DOHH2 (cell line): ENCODE measurements around the gene MAGI1.

Source experiments
- H3F3A ChIP-seq: fragments of 200-600 bp; sonication (generic), shearing (Covaris generic); 2 replicates; pipeline ENCODE4 v1.6.0; 2016; ENCODE audit warnings: antibody characterized with exemption, mild to moderate bottlenecking; ENCODE audit not compliant: control insufficient read depth, insufficient read depth
- H3K27ac ChIP-seq: fragments of 200-600 bp; sonication (generic); 2 replicates; pipeline ENCODE4 v1.5.1; 2014; ENCODE audit warnings: low read depth, mild to moderate bottlenecking, low read length, moderate library complexity
- H3K27me3 ChIP-seq: fragments of 200-600 bp; sonication (generic); 2 replicates; pipeline ENCODE4 v1.6.1; 2014; ENCODE audit warnings: mild to moderate bottlenecking, low read length, mixed read lengths; ENCODE audit not compliant: control insufficient read depth
- H3K36me3 ChIP-seq: fragments of 200-600 bp; sonication (generic); 2 replicates; pipeline ENCODE4 v1.6.1; 2014; ENCODE audit warnings: mild to moderate bottlenecking, low read length, moderate library complexity, mixed read lengths; ENCODE audit not compliant: control insufficient read depth
- H3K4me1 ChIP-seq: fragments of 200-600 bp; sonication (generic); 2 replicates; pipeline ENCODE4 v1.6.1; 2014; ENCODE audit warnings: mild to moderate bottlenecking, low read length, mixed read lengths; ENCODE audit not compliant: control insufficient read depth
- H3K4me2 ChIP-seq: fragments of 200-600 bp; sonication (generic); 2 replicates; pipeline ENCODE4 v1.6.0; 2014; ENCODE audit warnings: mild to moderate bottlenecking, low read length, moderate library complexity
- H3K4me3 ChIP-seq: fragments of 200-600 bp; sonication (generic); 2 replicates; pipeline ENCODE4 v1.5.1; 2014; ENCODE audit warnings: mild to moderate bottlenecking, low read length, mixed read lengths
- H3K79me2 ChIP-seq: fragments of 200-600 bp; sonication (generic); 2 replicates; pipeline ENCODE4 v1.6.1; 2014; ENCODE audit warnings: mild to moderate bottlenecking, low read length, mixed read lengths; ENCODE audit not compliant: control insufficient read depth
- H3K9me2 ChIP-seq: fragments of 200-600 bp; sonication (generic); replicated peaks from 2 replicates; pipeline ENCODE4 v1.6.1; 2014; ENCODE audit warnings: mild to moderate bottlenecking, low read length, mixed read lengths; ENCODE audit not compliant: control insufficient read depth
- H3K9me3 ChIP-seq: fragments of 200-600 bp; sonication (generic); 2 replicates; pipeline ENCODE4 v1.6.1; 2014; ENCODE audit warnings: antibody characterized with exemption, low read length, mixed read lengths; ENCODE audit not compliant: control insufficient read depth, insufficient read depth
- H4K20me1 ChIP-seq: fragments of 200-600 bp; sonication (generic); 2 replicates; pipeline ENCODE4 v1.6.0; 2014; ENCODE audit warnings: low read depth, mild to moderate bottlenecking, antibody characterized with exemption, low read length, moderate library complexity; ENCODE audit not compliant: control insufficient read depth, insufficient read depth
- EZH2phosphoT487 ChIP-seq: fragments of 200-600 bp; sonication (generic); IDR thresholded peaks from 2 replicates; pipeline ENCODE4 v1.6.1; 2017; ENCODE audit warnings: borderline replicate concordance, mild to moderate bottlenecking, antibody characterized with exemption, low read length, moderate library complexity, mixed read lengths
- TF ChIP-seq, protein P1 (sequence below): fragments of 200-600 bp; sonication (generic); IDR thresholded peaks from one replicate; pipeline ENCODE4 v1.5.1; 2014; ENCODE audit warnings: antibody characterized with exemption, mild to moderate bottlenecking, low read depth, low read length; ENCODE audit not compliant: poor library complexity, severe bottlenecking

MAGI1 gene

DNA sequence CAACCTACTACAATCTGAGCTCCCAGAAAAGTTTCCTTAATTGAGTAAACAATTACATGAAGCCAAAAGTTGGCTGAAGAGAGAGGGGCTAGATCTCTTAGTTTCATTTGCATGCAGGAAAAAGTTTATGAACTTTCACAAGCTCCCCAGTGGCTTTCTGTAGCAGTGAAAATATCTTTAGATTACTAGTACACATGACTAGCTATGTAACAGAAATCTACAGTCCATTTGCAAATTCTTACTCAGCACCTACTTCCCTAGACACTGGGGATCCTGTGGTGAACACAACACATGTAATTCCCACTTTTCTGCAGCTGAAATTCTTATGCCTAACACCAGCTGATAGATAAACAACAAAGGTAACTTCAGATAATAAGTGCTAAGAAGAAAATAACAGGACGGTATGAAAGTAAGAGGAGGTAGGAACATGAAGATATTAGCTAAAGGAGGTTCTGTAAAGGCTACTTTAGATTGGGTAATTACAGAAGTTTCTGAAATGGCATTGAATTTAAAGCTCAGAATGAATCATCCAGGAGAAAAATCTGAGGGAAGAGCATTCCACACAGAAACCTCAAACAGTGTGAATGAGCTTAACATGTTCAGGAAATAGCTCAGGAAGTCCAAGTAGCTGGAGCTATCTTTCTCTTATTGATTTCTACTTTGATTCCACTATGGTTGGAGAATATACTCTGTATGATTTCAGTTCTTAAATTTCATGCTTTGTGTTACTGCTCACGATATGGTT, 204.8 kb downstream of the MAGI1 start:
- H4K20me1 ChIP-seq, result no peaks in the 10 kb centered on the region

DNA sequence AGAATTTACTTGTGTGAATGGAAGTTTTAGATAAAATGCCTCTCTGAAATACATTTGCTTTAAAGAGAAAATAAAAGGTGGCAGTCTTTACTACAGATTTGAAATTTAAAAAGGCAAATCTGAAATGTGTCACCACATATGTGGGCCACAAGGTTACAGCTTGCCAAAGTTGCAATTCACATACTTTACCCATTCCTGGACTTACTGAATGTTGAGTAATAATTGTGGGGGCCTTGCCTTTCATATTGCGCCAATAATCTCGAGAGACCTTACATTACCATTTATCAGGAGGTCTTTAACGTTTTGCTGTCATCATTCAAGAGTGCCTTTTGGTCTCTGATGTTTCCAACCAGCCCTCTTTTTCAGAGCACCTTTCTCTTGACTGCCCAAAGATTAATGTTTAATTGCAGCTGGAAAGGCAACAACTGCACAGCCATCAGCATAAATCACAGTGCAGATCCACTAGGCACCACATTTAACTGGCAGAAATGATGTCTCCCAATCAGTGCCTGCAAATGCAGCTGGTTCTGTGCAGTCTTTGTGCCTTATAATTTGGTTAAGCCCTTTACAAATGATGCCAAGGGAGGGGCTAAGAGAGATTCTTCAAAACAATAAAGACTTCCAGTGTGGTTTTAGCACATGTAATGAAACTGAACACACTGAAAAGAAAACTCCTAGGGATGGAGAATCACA, 206.8 kb downstream of the MAGI1 start:
- H3K9me3 ChIP-seq, result no peaks in the 10 kb centered on the region
- no peak overlapping the region for H3K27ac ChIP-seq
- H3F3A ChIP-seq, result no peaks in the 10 kb centered on the region
- no peak overlapping the region for H3K4me2 ChIP-seq
- no peaks in the 10 kb centered on the region for H3K36me3 ChIP-seq
- H4K20me1 ChIP-seq, result no peaks in the 10 kb centered on the region
- TF ChIP-seq, protein P1, sequence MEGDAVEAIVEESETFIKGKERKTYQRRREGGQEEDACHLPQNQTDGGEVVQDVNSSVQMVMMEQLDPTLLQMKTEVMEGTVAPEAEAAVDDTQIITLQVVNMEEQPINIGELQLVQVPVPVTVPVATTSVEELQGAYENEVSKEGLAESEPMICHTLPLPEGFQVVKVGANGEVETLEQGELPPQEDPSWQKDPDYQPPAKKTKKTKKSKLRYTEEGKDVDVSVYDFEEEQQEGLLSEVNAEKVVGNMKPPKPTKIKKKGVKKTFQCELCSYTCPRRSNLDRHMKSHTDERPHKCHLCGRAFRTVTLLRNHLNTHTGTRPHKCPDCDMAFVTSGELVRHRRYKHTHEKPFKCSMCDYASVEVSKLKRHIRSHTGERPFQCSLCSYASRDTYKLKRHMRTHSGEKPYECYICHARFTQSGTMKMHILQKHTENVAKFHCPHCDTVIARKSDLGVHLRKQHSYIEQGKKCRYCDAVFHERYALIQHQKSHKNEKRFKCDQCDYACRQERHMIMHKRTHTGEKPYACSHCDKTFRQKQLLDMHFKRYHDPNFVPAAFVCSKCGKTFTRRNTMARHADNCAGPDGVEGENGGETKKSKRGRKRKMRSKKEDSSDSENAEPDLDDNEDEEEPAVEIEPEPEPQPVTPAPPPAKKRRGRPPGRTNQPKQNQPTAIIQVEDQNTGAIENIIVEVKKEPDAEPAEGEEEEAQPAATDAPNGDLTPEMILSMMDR, result no peak
- no peak for TF ChIP-seq EZH2phosphoT487
- no peaks in the 10 kb centered on the region for H3K4me1 ChIP-seq
- no peaks in the 10 kb centered on the region for H3K79me2 ChIP-seq
- H3K4me3 ChIP-seq, result no peak overlapping the region
- no peaks in the 10 kb centered on the region for H3K9me2 ChIP-seq
- no peaks in the 10 kb centered on the region for H3K27me3 ChIP-seq

More for the DNA sequence above, 204.8 kb downstream of the MAGI1 start:
- Histone ChIP-seq H3K4me1 (no peaks in the 10 kb centered on the region), H3K4me3 (no peak overlapping the region), H3K9me2 (no peaks in the 10 kb centered on the region), H3K36me3 (no peaks in the 10 kb centered on the region), H3K27ac (no peak overlapping the region), H3K9me3 (no peaks in the 10 kb centered on the region), H3K4me2 (no peak overlapping the region), H3K79me2 (no peaks in the 10 kb centered on the region), H3K27me3 (no peaks in the 10 kb centered on the region), H3F3A (no peaks in the 10 kb centered on the region)
- TF ChIP-seq, protein P1, result no peak
- TF ChIP-seq EZH2phosphoT487, result no peak

DNA sequence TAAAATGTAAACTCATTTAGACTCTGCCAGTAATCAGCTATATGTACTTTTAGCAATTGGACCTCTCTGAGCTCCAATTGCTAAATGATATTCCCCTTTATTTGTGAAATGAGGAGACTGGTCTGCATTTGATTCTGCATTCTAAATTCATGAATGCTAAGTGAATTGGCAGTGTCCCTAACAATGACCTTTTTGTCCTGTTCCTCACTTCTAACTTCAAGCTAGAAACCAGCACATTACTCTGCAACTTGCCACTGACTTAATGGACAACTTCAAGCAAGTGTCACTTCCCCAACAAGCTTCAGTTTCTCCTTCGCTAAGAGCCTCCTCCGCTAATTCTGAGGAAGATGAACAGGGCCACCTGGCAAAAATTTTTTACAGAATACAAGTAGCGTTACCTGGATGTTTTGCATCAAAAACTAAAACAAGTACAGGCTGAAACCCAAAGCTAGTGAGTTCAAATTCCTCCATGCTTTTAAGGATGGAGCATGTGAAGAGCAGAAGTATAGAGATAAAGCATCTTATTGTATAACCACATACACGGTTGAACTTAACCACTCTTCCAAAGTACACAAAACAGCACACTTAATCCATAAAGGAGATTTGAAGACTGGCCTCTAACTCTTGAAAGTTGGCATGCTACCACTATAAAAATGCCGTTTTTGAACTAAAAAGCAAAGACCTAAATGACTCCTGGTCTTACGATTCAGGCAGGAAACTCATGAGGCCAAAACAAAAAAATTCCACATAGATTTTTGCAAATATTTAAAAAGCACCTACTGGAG, 207.6 kb downstream of the MAGI1 start:
- no peak overlapping the region for H3K4me2 ChIP-seq
- H3K79me2 ChIP-seq, result no peaks in the 10 kb centered on the region
- no peaks in the 10 kb centered on the region for H3K9me2 ChIP-seq
- H3K4me1 ChIP-seq, result no peaks in the 10 kb centered on the region
- TF ChIP-seq, protein P1, result no peak
- TF ChIP-seq EZH2phosphoT487, result no peak
- no peaks in the 10 kb centered on the region for H3F3A ChIP-seq
- H3K4me3 ChIP-seq, result no peak overlapping the region
- no peak overlapping the region for H3K27ac ChIP-seq
- H3K9me3 ChIP-seq, result no peaks in the 10 kb centered on the region
- H4K20me1 ChIP-seq, result no peaks in the 10 kb centered on the region
- H3K36me3 ChIP-seq, result no peaks in the 10 kb centered on the region
- no peaks in the 10 kb centered on the region for H3K27me3 ChIP-seq
